ENCODE data around the gene GJA1. TPM values are rescaled to one million over a fixed set of nuclear protein-coding genes. Genes with fewer than 3 reads are reported as not detected.
A peak's percentile ranks its signal among the peaks of the same experiment; 100 is the strongest.
"Not testable (repeated sequence)": the region's sequence is repeated elsewhere in the genome, so short reads cannot be mapped to it uniquely, and the experiment has no call there.

The GJA1 gene
- total and polyA plus RNA-seq, 2 experiments from 2014 or later = 86.0 to 248 TPM

DNA sequence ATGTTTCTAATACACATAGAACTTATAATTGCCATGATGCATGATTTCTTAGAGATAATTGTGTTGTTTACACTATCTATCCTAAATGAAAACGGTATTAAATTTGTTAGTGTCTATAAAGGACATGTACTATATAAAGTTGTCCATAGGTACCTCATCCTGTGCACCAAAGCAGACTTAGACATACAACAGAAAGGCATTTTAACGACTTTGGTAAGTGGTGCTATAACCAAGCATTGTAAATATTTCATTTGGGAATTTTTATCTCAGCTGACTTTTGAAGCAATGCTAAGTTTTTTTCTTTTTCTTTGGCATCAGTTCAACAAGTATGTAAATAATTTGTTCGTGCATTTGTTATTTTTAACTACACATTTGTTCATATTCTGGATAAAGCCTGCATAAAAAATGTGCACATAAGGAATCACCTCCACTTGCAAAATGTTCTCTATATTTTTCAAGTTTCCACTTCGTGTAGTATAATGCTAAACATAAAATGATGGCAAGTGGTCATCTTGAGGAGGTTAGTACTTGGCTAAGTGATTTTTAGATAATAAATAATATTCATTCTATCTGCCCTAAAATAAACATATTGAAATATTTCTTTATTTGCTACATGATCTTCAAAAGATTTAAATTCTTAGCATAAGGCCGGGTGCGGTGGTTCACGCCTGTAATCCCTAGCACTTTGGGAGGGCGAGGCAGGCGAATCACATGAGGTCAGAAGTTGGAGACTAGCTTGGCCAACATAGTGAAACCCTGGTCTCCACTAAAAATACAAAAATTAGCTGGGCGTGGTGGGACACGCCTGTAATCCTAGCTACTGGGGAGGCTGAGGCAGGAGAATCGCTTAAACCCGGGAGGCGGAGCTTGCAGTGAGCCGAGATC is 6.3 kb upstream of the GJA1 start:
- Histone ChIP-seq H3K9me3 (ENCODE audit: low read depth) (no peaks in the 10 kb centered on the region), H2AFZ (no peak overlapping the region), H3K27ac (no peak overlapping the region), H3K4me2 (no peak overlapping the region), H3K27me3 (no peaks in the 10 kb centered on the region), H4K20me1 (ENCODE audit: insufficient read depth, poor library complexity, severe bottlenecking) (no peaks in the 10 kb centered on the region), H3K79me2 (no peaks in the 10 kb centered on the region), H3K9me2 (replicated peaks; ENCODE audit: insufficient read depth) (no peaks in the 10 kb centered on the region), H3K4me1 (ENCODE audit: insufficient read depth) (no peaks in the 10 kb centered on the region), H3K4me3 (no peak overlapping the region), H3K36me3 (replicated peaks; ENCODE audit: insufficient read depth, low read depth) (no peaks in the 10 kb centered on the region)
- no peak for DNase-seq (ENCODE audit: low spot score)
- 87% methylated on average over 15 of the region's 15 CpGs for WGBS (ENCODE audit: low lambda C conversion rate, missing lambda C conversion rate)
- TF ChIP-seq, protein P1, sequence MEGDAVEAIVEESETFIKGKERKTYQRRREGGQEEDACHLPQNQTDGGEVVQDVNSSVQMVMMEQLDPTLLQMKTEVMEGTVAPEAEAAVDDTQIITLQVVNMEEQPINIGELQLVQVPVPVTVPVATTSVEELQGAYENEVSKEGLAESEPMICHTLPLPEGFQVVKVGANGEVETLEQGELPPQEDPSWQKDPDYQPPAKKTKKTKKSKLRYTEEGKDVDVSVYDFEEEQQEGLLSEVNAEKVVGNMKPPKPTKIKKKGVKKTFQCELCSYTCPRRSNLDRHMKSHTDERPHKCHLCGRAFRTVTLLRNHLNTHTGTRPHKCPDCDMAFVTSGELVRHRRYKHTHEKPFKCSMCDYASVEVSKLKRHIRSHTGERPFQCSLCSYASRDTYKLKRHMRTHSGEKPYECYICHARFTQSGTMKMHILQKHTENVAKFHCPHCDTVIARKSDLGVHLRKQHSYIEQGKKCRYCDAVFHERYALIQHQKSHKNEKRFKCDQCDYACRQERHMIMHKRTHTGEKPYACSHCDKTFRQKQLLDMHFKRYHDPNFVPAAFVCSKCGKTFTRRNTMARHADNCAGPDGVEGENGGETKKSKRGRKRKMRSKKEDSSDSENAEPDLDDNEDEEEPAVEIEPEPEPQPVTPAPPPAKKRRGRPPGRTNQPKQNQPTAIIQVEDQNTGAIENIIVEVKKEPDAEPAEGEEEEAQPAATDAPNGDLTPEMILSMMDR (IDR thresholded peaks at IDR 0.05; ENCODE audit: poor library complexity) = no peak
- TF ChIP-seq EZH2phosphoT487 (IDR thresholded peaks at IDR 0.05; ENCODE audit: low read depth, severe bottlenecking, unreplicated experiment) = no peak
- TF ChIP-seq EZH2 (IDR thresholded peaks at IDR 0.05; ENCODE audit: borderline replicate concordance) = no peak

DNA sequence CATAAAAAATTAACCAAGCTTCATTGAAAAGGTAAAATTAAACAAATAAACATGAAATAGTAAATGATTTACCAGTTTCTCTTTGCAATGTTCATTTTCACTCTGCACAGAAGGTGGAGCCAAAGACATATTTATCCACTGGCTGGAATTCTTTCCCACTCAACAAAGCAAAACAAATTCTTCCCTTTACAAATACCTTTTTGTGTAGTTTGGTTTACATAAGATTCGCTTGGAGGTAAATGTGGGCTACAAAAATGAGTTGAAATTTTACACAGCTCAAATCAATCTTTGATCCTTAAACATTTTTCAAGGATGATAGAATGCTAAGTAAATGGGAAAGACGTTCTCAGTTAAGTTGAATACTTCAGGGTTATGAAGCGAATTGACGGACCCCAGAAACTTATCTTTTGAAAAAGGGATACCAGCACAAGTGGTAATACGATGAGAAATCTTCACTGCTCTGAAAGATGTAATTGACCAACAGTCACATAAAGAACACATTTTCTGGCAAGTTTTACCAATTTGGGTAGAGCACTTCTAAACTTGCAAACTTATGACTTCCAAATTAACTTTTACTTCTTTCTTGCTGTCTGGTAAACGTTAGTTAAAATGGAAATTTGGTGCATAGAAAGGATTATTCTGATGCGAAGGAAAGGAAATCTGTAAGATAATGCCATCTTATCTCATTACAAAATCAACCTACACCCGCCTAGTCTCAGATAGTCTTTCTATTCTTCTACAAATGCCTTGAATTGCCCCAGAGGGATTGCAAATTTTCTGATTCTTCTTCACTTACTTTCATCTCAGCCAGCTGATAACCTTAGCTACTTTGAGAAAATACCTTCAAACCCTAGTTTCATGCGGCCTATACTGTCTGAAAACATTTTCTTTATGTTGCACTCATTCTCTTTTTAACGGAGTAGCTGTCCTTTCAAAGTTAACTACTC is 4.7 kb upstream of the GJA1 start:
- peak; percentile 59 for DNase-seq (ENCODE audit: low spot score)
- Histone ChIP-seq H3K4me1 (ENCODE audit: insufficient read depth) (no peaks in the 10 kb centered on the region), H3K9me3 (ENCODE audit: low read depth) (no peaks in the 10 kb centered on the region), H4K20me1 (ENCODE audit: insufficient read depth, poor library complexity, severe bottlenecking) (no peaks in the 10 kb centered on the region), H3K36me3 (replicated peaks; ENCODE audit: insufficient read depth, low read depth) (no peaks in the 10 kb centered on the region), H3K27ac (no peak overlapping the region), H2AFZ (peak overlapping the region; percentile 7), H3K79me2 (peaks cover 2% of the 10 kb centered on the region), H3K4me3 (no peak overlapping the region), H3K9me2 (replicated peaks; ENCODE audit: insufficient read depth) (no peaks in the 10 kb centered on the region), H3K27me3 (no peaks in the 10 kb centered on the region), H3K4me2 (peak overlapping the region; percentile 58)
- WGBS (ENCODE audit: low lambda C conversion rate, missing lambda C conversion rate) = 32% methylated on average over 10 of the region's 10 CpGs
- TF ChIP-seq EZH2 (IDR thresholded peaks at IDR 0.05; ENCODE audit: borderline replicate concordance) = no peak
- TF ChIP-seq, protein P1 (IDR thresholded peaks at IDR 0.05; ENCODE audit: poor library complexity) = peak; percentile 94

DNA sequence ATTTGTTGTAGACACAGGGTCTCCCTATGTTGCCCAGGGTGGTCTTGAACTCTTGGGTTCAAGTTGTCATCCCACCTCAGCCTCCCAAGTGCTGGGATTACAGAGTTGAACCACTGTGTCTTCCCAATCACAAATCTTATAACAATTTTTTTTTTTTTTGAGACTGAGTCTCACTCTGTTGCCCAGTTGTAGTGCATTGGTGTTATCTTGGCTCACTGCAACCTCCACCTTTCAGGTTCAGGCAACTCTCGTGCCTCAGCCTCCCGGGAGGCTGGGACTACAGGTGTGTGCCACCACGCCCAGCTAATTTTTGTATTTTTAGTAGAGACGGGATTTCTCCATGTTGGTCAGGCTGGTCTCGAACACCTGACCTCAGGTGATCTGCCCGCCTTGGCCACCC is 3.7 kb upstream of the GJA1 start:
- peaks cover 12% of the 10 kb centered on the region for H3K79me2 ChIP-seq
- DNase-seq (ENCODE audit: low spot score); H3K9me3 ChIP-seq (ENCODE audit: low read depth); H3K36me3 ChIP-seq (replicated peaks; ENCODE audit: insufficient read depth, low read depth); H3K4me1 ChIP-seq (ENCODE audit: insufficient read depth); H3K4me2 ChIP-seq; H3K27ac ChIP-seq; H3K27me3 ChIP-seq; H2AFZ ChIP-seq; H3K4me3 ChIP-seq; H4K20me1 ChIP-seq (ENCODE audit: insufficient read depth, poor library complexity, severe bottlenecking); H3K9me2 ChIP-seq (replicated peaks; ENCODE audit: insufficient read depth): not testable (repeated sequence)
- WGBS (ENCODE audit: low lambda C conversion rate, missing lambda C conversion rate) = 97% methylated on average over 6 of the region's 6 CpGs
